ENCODE results near the gene GPR135. TPM values are rescaled to one million over a fixed set of nuclear protein-coding genes. Genes with fewer than 3 reads are reported as not detected.

Gene GPR135
- polyA plus RNA-seq, 1 of the 3 experiments (the other 2 are of a cell fraction) = 2.1 TPM

- peak; percentile 57 for DNase-seq
- Histone ChIP-seq H3K79me2 (ENCODE audit: insufficient read depth) (no peaks in the 10 kb centered on the region), H3K4me2 (no peak overlapping the region), H2AFZ (ENCODE audit: low read depth) (no peak overlapping the region), H3K9me2 (no peaks in the 10 kb centered on the region), H3K27ac (ENCODE audit: low read depth in 2 of 2, low read length in 1 of 2) (no peak overlapping the region), H3K27me3 (ENCODE audit: insufficient read depth) (no peaks in the 10 kb centered on the region; the same call in 1 of the 2 replicates), H3K4me1 (ENCODE audit: control insufficient read depth in 1 of 2, insufficient read depth in 2 of 2, low read depth in 1 of 2, low read length in 1 of 2) (peaks cover 0 to 1% of the 10 kb centered on the region in 2 experiments; a peak in 1 of 4 replicates), H3K9me3 (no peaks in the 10 kb centered on the region), H3F3A (replicated peaks; ENCODE audit: insufficient read depth) (no peaks in the 10 kb centered on the region), H4K20me1 (ENCODE audit: insufficient read depth) (no peaks in the 10 kb centered on the region), H3K9ac (no peak overlapping the region), H3K4me3 (ENCODE audit: low read depth in 2 of 2, low read length in 1 of 2) (peak overlapping the region in 1 of 2 experiments; percentile 27; a peak in 1 of 4 replicates), H3K36me3 (replicated peaks in 1 of 2; ENCODE audit: control insufficient read depth in 1 of 2, insufficient read depth in 2 of 2, low read length in 1 of 2) (peaks cover 19 to 24% of the 10 kb centered on the region in 2 experiments)
- ChIA-PET POLR2A (interaction anchor here (1.1 kb wide), 1 partner anchor 70 kb away, joined by 7 read pairs; the partner anchor contains the start of gene CCDC175), CTCF (interaction anchor here (0.6 to 8.0 kb wide), 39 partner anchors 10 to 677 kb away, joined by 3 to 198 read pairs (median 4); partner anchors contain the start of genes CCDC175, GPR135, JKAMP and L3HYPDH)
- peak; percentile 84 for TF ChIP-seq RAD21 (IDR thresholded peaks at IDR 0.05; ENCODE audit: low read length)
- no peak for TF ChIP-seq EZH2phosphoT487 (IDR thresholded peaks at IDR 0.05; ENCODE audit: borderline replicate concordance, low read depth)
- peak; percentile 77 for TF ChIP-seq SMC3 (IDR thresholded peaks at IDR 0.05; ENCODE audit: low read depth, low read length)
- TF ChIP-seq RFX5 (IDR thresholded peaks at IDR 0.05; ENCODE audit: low read length) = no peak
- TF ChIP-seq USF1 (IDR thresholded peaks at IDR 0.05; ENCODE audit: borderline replicate concordance, low read depth) = no peak
- no peak for TF ChIP-seq REST (IDR thresholded peaks at IDR 0.05; ENCODE audit: low read depth, low read length)
- no peak for TF ChIP-seq NFIC (IDR thresholded peaks at IDR 0.05; ENCODE audit: borderline replicate concordance)
- no peak for TF ChIP-seq GABPA (IDR thresholded peaks at IDR 0.05; ENCODE audit: low read depth)
- TF ChIP-seq, protein P1, sequence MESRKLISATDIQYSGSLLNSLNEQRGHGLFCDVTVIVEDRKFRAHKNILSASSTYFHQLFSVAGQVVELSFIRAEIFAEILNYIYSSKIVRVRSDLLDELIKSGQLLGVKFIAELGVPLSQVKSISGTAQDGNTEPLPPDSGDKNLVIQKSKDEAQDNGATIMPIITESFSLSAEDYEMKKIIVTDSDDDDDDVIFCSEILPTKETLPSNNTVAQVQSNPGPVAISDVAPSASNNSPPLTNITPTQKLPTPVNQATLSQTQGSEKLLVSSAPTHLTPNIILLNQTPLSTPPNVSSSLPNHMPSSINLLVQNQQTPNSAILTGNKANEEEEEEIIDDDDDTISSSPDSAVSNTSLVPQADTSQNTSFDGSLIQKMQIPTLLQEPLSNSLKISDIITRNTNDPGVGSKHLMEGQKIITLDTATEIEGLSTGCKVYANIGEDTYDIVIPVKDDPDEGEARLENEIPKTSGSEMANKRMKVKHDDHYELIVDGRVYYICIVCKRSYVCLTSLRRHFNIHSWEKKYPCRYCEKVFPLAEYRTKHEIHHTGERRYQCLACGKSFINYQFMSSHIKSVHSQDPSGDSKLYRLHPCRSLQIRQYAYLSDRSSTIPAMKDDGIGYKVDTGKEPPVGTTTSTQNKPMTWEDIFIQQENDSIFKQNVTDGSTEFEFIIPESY (IDR thresholded peaks at IDR 0.05; ENCODE audit: borderline replicate concordance, low read depth) = no peak
- TF ChIP-seq NRF1 (IDR thresholded peaks at IDR 0.05; ENCODE audit: low read depth, low read length) = no peak
- TF ChIP-seq YY1 (IDR thresholded peaks at IDR 0.05; ENCODE audit: low read depth) = no peak
- no peak for TF ChIP-seq JUND (IDR thresholded peaks at IDR 0.05)
- TF ChIP-seq MEF2A (IDR thresholded peaks at IDR 0.05; ENCODE audit: borderline replicate concordance, low read depth) = no peak
- no peak for TF ChIP-seq TAF1 (IDR thresholded peaks at IDR 0.05; ENCODE audit: borderline replicate concordance, low read depth, low read length)
- TF ChIP-seq TCF12 (IDR thresholded peaks at IDR 0.05) = no peak
- no peak for TF ChIP-seq IRF3 (IDR thresholded peaks at IDR 0.05; ENCODE audit: low read depth, low read length)
- TF ChIP-seq MXI1 (IDR thresholded peaks at IDR 0.05; ENCODE audit: low read depth, low read length) = no peak
- TF ChIP-seq RCOR1 (IDR thresholded peaks at IDR 0.05; ENCODE audit: low read length) = no peak
- no peak for TF ChIP-seq FOXJ3 (CRISPR knock-in tag; IDR thresholded peaks at IDR 0.05)
- TF ChIP-seq CTCF (IDR thresholded peaks at IDR 0.05) = peak; percentile 72
Observed at GRCh38 chr14:59507063-59507751, 42.0 kb upstream of the GPR135 start.

All from SK-N-SH (cell line).